Measurements from ENCODE around the gene TCHHL1.
A peak's percentile ranks its signal among the peaks of the same experiment; 100 is the strongest.

The TCHHL1 gene

DNA sequence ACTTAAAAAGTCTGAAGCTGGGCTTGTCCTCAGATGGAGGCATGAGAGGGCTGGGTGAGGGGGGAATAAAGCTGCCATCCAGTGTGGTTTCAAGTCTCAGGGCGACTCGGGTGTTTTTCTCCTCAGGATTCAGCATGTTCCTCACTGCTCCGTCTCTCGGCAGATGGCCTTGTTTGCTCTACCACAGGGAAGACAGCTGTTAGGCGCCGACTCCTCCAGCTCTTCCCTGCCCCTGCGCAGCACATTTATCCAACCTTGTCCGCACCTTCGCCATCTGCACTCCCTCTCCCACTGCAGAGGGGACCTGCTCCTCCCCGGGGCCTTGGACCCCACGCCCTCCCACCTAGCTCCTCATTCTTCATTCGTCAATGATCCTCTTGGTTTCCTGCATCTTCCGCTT, 35.5 kb downstream of the TCHHL1 start:
- peaks cover 3% of the 10 kb centered on the region for H3K4me1 ChIP-seq (ENCODE audit: insufficient read depth, low read length, severe bottlenecking)
- TF ChIP-seq, protein P1, sequence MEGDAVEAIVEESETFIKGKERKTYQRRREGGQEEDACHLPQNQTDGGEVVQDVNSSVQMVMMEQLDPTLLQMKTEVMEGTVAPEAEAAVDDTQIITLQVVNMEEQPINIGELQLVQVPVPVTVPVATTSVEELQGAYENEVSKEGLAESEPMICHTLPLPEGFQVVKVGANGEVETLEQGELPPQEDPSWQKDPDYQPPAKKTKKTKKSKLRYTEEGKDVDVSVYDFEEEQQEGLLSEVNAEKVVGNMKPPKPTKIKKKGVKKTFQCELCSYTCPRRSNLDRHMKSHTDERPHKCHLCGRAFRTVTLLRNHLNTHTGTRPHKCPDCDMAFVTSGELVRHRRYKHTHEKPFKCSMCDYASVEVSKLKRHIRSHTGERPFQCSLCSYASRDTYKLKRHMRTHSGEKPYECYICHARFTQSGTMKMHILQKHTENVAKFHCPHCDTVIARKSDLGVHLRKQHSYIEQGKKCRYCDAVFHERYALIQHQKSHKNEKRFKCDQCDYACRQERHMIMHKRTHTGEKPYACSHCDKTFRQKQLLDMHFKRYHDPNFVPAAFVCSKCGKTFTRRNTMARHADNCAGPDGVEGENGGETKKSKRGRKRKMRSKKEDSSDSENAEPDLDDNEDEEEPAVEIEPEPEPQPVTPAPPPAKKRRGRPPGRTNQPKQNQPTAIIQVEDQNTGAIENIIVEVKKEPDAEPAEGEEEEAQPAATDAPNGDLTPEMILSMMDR (IDR thresholded peaks at IDR 0.05; ENCODE audit: low read length) = no peak
- TF ChIP-seq EZH2 (IDR thresholded peaks at IDR 0.05; ENCODE audit: borderline replicate concordance, low read length) = no peak
- H3F3A ChIP-seq (ENCODE audit: insufficient read depth, low read length) = no peaks in the 10 kb centered on the region
- no peak overlapping the region for H3K4me2 ChIP-seq (ENCODE audit: low read length)
- no peak overlapping the region for H3K9ac ChIP-seq (ENCODE audit: low read length)
- H3K9me3 ChIP-seq (ENCODE audit: low read length) = no peaks in the 10 kb centered on the region
- H3K79me2 ChIP-seq (ENCODE audit: insufficient read depth, low read length) = no peaks in the 10 kb centered on the region
- no peaks in the 10 kb centered on the region for H3K9me2 ChIP-seq (ENCODE audit: low read depth, low read length)
- H3K27ac ChIP-seq (ENCODE audit: low read depth, low read length, poor library complexity, severe bottlenecking) = no peak overlapping the region
- H4K20me1 ChIP-seq (ENCODE audit: insufficient read depth, low read length) = no peaks in the 10 kb centered on the region
- no peak overlapping the region for H3K4me3 ChIP-seq (ENCODE audit: low read depth, low read length, poor library complexity, severe bottlenecking)
- no peaks in the 10 kb centered on the region for H3K27me3 ChIP-seq (ENCODE audit: insufficient read depth, low read length)
- no peaks in the 10 kb centered on the region for H3K36me3 ChIP-seq (ENCODE audit: insufficient read depth, low read length)
- no peak overlapping the region for H2AFZ ChIP-seq (ENCODE audit: low read length)

DNA sequence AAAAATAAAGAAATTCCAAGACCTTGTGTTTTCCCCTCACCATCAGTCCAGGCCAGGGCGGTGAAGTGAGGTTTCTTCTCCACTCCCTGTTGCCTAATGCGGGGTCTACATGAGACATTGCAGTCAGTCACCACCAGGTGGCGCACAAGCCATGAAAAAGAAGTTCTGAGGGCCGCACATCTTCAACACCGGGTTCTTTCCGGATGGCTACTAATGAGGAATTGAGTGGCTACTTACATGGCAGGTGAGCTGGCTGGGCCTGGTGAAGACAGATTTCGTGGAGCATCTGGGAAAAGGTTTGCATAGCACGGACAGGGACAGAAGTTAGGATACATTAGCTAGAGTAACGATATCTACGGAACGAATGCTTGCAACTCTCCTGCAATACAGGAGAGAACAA, 36.3 kb downstream of the TCHHL1 start:
- Histone ChIP-seq H3K9ac (ENCODE audit: low read length) (no peak overlapping the region), H3K36me3 (ENCODE audit: insufficient read depth, low read length) (no peaks in the 10 kb centered on the region), H3K4me1 (ENCODE audit: insufficient read depth, low read length, severe bottlenecking) (peaks cover 11% of the 10 kb centered on the region), H3K9me3 (ENCODE audit: low read length) (no peaks in the 10 kb centered on the region), H3K27ac (ENCODE audit: low read depth, low read length, poor library complexity, severe bottlenecking) (no peak overlapping the region), H3F3A (ENCODE audit: insufficient read depth, low read length) (no peaks in the 10 kb centered on the region), H3K79me2 (ENCODE audit: insufficient read depth, low read length) (no peaks in the 10 kb centered on the region), H2AFZ (ENCODE audit: low read length) (no peak overlapping the region), H4K20me1 (ENCODE audit: insufficient read depth, low read length) (no peaks in the 10 kb centered on the region), H3K27me3 (ENCODE audit: insufficient read depth, low read length) (no peaks in the 10 kb centered on the region), H3K4me2 (ENCODE audit: low read length) (no peak overlapping the region), H3K9me2 (ENCODE audit: low read depth, low read length) (no peaks in the 10 kb centered on the region), H3K4me3 (ENCODE audit: low read depth, low read length, poor library complexity, severe bottlenecking) (no peak overlapping the region)
- no peak for TF ChIP-seq EZH2 (IDR thresholded peaks at IDR 0.05; ENCODE audit: borderline replicate concordance, low read length)
- TF ChIP-seq, protein P1 (IDR thresholded peaks at IDR 0.05; ENCODE audit: low read length) = peak; percentile 90

DNA sequence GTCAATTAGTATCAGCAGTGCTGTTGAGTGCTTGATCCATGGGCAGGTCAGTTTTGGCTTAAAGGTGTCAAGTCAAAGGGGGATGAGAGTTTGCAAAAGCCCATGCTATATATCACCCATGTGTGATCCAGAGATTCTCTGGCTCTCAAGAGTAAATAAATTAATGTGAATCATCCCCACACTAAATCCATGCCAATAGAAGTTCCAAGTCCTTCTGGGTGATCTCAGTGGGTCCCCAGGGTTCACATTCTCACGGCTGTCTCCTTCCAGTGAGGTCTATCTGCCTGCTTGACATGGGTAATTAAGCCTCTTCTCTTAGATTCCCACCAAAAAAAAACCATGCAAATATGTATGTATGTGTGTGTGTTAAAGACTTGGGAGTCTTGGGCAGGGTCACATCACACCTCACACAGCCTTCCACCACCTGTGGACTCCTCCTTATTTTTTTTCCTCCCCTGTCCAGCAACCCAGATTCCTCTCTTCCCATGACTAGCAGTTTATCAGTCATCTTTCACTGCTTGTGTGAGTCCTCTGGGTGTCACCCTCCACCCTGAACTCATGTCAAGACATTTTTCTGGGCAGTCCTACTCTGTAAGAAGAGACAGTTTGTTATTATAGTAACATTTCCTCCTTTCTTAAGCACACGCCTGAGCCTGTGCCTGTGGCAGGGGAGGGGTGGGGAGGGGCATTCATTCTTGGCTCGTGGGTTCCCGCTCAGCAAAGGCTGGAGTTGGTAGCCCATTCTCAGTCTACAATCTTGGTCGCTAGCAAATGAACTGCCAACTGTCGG, 37.8 kb downstream of the TCHHL1 start:
- no peaks in the 10 kb centered on the region for H3F3A ChIP-seq (ENCODE audit: insufficient read depth, low read length)
- TF ChIP-seq, protein P1 (IDR thresholded peaks at IDR 0.05; ENCODE audit: low read length) = no peak
- TF ChIP-seq EZH2 (IDR thresholded peaks at IDR 0.05; ENCODE audit: borderline replicate concordance, low read length) = no peak
- no peaks in the 10 kb centered on the region for H3K27me3 ChIP-seq (ENCODE audit: insufficient read depth, low read length)
- H3K27ac ChIP-seq (ENCODE audit: low read depth, low read length, poor library complexity, severe bottlenecking) = no peak overlapping the region
- H3K4me3 ChIP-seq (ENCODE audit: low read depth, low read length, poor library complexity, severe bottlenecking) = no peak overlapping the region
- no peaks in the 10 kb centered on the region for H3K9me2 ChIP-seq (ENCODE audit: low read depth, low read length)
- peaks cover 16% of the 10 kb centered on the region for H3K4me1 ChIP-seq (ENCODE audit: insufficient read depth, low read length, severe bottlenecking)
- no peaks in the 10 kb centered on the region for H4K20me1 ChIP-seq (ENCODE audit: insufficient read depth, low read length)
- H3K79me2 ChIP-seq (ENCODE audit: insufficient read depth, low read length) = no peaks in the 10 kb centered on the region
- H3K9ac ChIP-seq (ENCODE audit: low read length) = no peak overlapping the region
- H2AFZ ChIP-seq (ENCODE audit: low read length) = no peak overlapping the region
- no peaks in the 10 kb centered on the region for H3K36me3 ChIP-seq (ENCODE audit: insufficient read depth, low read length)
- H3K9me3 ChIP-seq (ENCODE audit: low read length) = no peaks in the 10 kb centered on the region
- no peak overlapping the region for H3K4me2 ChIP-seq (ENCODE audit: low read length)

Measured in OCI-LY1 (cell line).